ENCODE measurements around the gene TMTC2.

DNA sequence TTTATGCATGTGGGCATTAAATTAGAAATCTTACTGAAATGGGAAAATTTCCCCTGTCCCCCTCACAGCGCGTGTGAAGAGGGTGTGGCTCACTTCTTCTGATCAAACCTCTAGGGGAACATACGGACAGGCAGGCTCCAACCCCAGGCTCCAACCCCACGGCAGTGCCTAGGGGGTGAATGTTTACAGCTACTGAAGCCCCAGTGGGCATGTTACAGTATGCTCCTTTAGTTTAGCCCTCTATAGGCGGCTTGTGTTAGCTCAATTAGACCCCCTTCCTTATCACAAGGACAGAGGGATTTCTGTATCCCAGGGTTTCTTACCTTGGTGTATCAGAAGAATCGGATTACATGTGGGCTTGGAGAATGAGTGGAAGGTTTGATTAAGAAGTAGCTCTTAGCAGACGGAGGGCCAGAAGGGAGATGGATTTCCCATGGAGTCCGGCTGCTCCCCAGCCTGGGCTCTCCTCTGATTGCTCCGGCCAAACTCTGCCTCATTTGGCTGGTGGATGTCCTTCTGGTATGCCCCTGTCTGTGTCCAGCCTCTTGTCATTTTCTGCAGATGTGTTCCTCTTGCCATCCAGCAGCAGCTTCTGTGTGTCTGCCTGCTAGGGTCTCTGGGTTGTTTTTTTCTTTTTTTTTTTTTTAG is 223.7 kb downstream of the TMTC2 start:
- TF ChIP-seq, protein P1, sequence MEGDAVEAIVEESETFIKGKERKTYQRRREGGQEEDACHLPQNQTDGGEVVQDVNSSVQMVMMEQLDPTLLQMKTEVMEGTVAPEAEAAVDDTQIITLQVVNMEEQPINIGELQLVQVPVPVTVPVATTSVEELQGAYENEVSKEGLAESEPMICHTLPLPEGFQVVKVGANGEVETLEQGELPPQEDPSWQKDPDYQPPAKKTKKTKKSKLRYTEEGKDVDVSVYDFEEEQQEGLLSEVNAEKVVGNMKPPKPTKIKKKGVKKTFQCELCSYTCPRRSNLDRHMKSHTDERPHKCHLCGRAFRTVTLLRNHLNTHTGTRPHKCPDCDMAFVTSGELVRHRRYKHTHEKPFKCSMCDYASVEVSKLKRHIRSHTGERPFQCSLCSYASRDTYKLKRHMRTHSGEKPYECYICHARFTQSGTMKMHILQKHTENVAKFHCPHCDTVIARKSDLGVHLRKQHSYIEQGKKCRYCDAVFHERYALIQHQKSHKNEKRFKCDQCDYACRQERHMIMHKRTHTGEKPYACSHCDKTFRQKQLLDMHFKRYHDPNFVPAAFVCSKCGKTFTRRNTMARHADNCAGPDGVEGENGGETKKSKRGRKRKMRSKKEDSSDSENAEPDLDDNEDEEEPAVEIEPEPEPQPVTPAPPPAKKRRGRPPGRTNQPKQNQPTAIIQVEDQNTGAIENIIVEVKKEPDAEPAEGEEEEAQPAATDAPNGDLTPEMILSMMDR (IDR thresholded peaks at IDR 0.05): no peak
- no peak for TF ChIP-seq POLR2A (IDR thresholded peaks at IDR 0.05)

Data from testis (tissue), 2 donors.